CD4-positive, alpha-beta T cell (primary cell): ENCODE results near the gene ZNF770. TPM values are rescaled to one million over a fixed set of nuclear protein-coding genes. Genes with fewer than 3 reads are reported as not detected.

Experiments
- ATAC-seq: fragments of 200-7000 bp; cut with Tn5 transposase; one replicate; pipeline ENCODE4 v1.10.0; 2022; ENCODE audit warnings: mild to moderate bottlenecking; ENCODE audit not compliant: poor library complexity
- CTCF ChIA-PET: fragments of 350-600 bp; sonication (Branson Sonifier 250); formaldehyde crosslinking; loops from one replicate; lab custom pipeline; 2021; ENCODE audit warnings: antibody characterized with exemption, inconsistent platforms; lab: Charles Lee
- POLR2A ChIA-PET: fragments of 350-600 bp; sonication (Branson Sonifier 250); formaldehyde crosslinking; loops from one replicate; lab custom pipeline; 2021; ENCODE audit warnings: antibody characterized with exemption, inconsistent platforms; lab: Charles Lee
- DNase-seq, 14 experiments: peaks; one replicate each; pipeline ENCODE4 v3.0.0-alpha.2; 2013 to 2020; ENCODE audit warnings: mixed read lengths in 2 of 14
- H3K27ac ChIP-seq, 2 donors: one replicate each; pipeline versions ENCODE4 v1.5.1 to v1.7.0; 2013; ENCODE audit warnings: low read length in 2 of 2, low read depth in 1 of 2, mild to moderate bottlenecking in 1 of 2
- H3K27me3 ChIP-seq, 2 experiments: 1 replicate in 1 of 2; 2 replicates in 1 of 2; pipeline versions ENCODE4 v1.6.1 to v1.7.0; 2013; ENCODE audit warnings: low read length in 2 of 2, control low read depth in 1 of 2, mild to moderate bottlenecking in 1 of 2, moderate library complexity in 1 of 2; ENCODE audit not compliant: insufficient read depth in 2 of 2, control insufficient read depth in 1 of 2
- H3K36me3 ChIP-seq: one replicate; pipeline ENCODE4 v1.6.1; 2013; ENCODE audit warnings: low read length, control low read depth; ENCODE audit not compliant: insufficient read depth
- H3K4me1 ChIP-seq: one replicate; pipeline ENCODE4 v1.6.1; 2013; ENCODE audit warnings: low read length, control low read depth; ENCODE audit not compliant: insufficient read depth
- H3K4me3 ChIP-seq: one replicate; pipeline ENCODE4 v1.5.1; 2013; ENCODE audit warnings: mild to moderate bottlenecking, low read length, moderate library complexity
- H3K9me3 ChIP-seq, 2 experiments: 1 replicate in 1 of 2; 2 replicates in 1 of 2; pipeline versions ENCODE4 v1.6.1 to v1.7.0; 2013; ENCODE audit warnings: low read length in 2 of 2, mild to moderate bottlenecking in 2 of 2, control low read depth in 1 of 2, moderate library complexity in 1 of 2; ENCODE audit not compliant: control insufficient read depth in 1 of 2, insufficient read depth in 1 of 2
- H3K27ac Mint-ChIP-seq: one replicate; pipeline ENCODE4 v1.8.0; 2020; ENCODE audit warnings: mixed read lengths
- H3K27me3 Mint-ChIP-seq: one replicate; pipeline ENCODE4 v1.8.0; 2021; ENCODE audit warnings: mixed read lengths
- H3K36me3 Mint-ChIP-seq: one replicate; pipeline ENCODE4 v1.8.0; 2021; ENCODE audit warnings: low read depth, mixed read lengths
- H3K4me1 Mint-ChIP-seq: one replicate; pipeline ENCODE4 v1.8.0; 2021; ENCODE audit warnings: low read depth, mixed read lengths
- H3K4me3 Mint-ChIP-seq: one replicate; pipeline ENCODE4 v1.8.0; 2020; ENCODE audit warnings: mild to moderate bottlenecking, mixed read lengths
- H3K9me3 Mint-ChIP-seq: one replicate; pipeline ENCODE4 v1.8.0; 2020; ENCODE audit warnings: mixed read lengths
- CTCF ChIP-seq: fragments of 200-600 bp; IDR thresholded peaks from one replicate; pipeline ENCODE4 v1.8.0; 2022; ENCODE audit warnings: antibody characterized with exemption, mild to moderate bottlenecking
- intact Hi-C, 2 experiments: fragments of 100-400 bp; cut with DNase I in 1 of 2; cut with micrococcal nuclease in 1 of 2; formaldehyde crosslinking; loops; one replicate each; pipeline versions ENCODE4 v1.15.1 to v1.9.0; 2023 to 2025; cut with DNase I, micrococcal nuclease
- total RNA-seq, 174 experiments: library from RNA in 2 of 174; stranded (reverse) in 2 of 174; gene quantifications; one replicate each; pipeline ENCODE4 v1.2.3 and lab custom pipeline; 2021 to 2026

The ZNF770 gene
- total RNA-seq, 2 experiments from 2014 or later, result 35.4 to 37.9 TPM

- no peaks in the 10 kb centered on the region for H3K27me3 ChIP-seq
- CTCF ChIA-PET, result no interaction called here
- no peaks in the 10 kb centered on the region for H3K4me1 Mint-ChIP-seq
- H3K9me3 ChIP-seq, result no peaks in the 10 kb centered on the region
- peaks cover 82% of the 10 kb centered on the region for H3K36me3 Mint-ChIP-seq
- H3K4me3 ChIP-seq, result no peak overlapping the region
- H3K4me3 Mint-ChIP-seq, result no peak overlapping the region
- no peaks in the 10 kb centered on the region for H3K27me3 Mint-ChIP-seq
- intact Hi-C loops, result no loop called here
- DNase-seq (no peak), ATAC-seq (no peak)
- peaks cover 60% of the 10 kb centered on the region for H3K36me3 ChIP-seq
- TF ChIP-seq CTCF, result no peak
- no peak overlapping the region for H3K27ac Mint-ChIP-seq
- no peaks in the 10 kb centered on the region for H3K4me1 ChIP-seq
- H3K9me3 Mint-ChIP-seq, result no peaks in the 10 kb centered on the region
- POLR2A ChIA-PET, result no interaction called here
- H3K27ac ChIP-seq, result no peak overlapping the region
Measured at GRCh38 chr15:34942363-34942762, 45.7 kb downstream of the ZNF770 start.

GRCh38 chr15:34941831-34942230 is 46.3 kb downstream of the ZNF770 start:
- Histone ChIP-seq H3K9me3 (no peaks in the 10 kb centered on the region), H3K4me1 (no peaks in the 10 kb centered on the region), H3K27me3 (no peaks in the 10 kb centered on the region), H3K27ac (no peak overlapping the region), H3K4me3 (no peak overlapping the region), H3K36me3 (peaks cover 64% of the 10 kb centered on the region)
- intact Hi-C loops, result no loop called here
- DNase-seq (no peak), ATAC-seq (no peak)
- TF ChIP-seq CTCF, result no peak
- no peak overlapping the region for H3K27ac Mint-ChIP-seq
- H3K27me3 Mint-ChIP-seq, result no peaks in the 10 kb centered on the region
- H3K4me3 Mint-ChIP-seq, result no peak overlapping the region
- ChIA-PET CTCF (interaction anchor here (0.8 kb wide), 1 partner anchor 28 kb away, joined by 3 read pairs; the partner anchor contains the start of gene AQR), POLR2A (no interaction called here)
- no peaks in the 10 kb centered on the region for H3K9me3 Mint-ChIP-seq
- H3K4me1 Mint-ChIP-seq, result no peaks in the 10 kb centered on the region
- peaks cover 84% of the 10 kb centered on the region for H3K36me3 Mint-ChIP-seq

GRCh38 chr15:34941185-34941698 is 46.8 kb downstream of the ZNF770 start:
- peaks cover 86% of the 10 kb centered on the region for H3K36me3 Mint-ChIP-seq
- no peaks in the 10 kb centered on the region for H3K9me3 Mint-ChIP-seq

More at GRCh38 chr15:34941185-34941698, 46.8 kb downstream of the ZNF770 start:
- ChIA-PET CTCF (interaction anchor here (0.8 kb wide), 1 partner anchor 28 kb away, joined by 3 read pairs; the partner anchor contains the start of gene AQR), POLR2A (no interaction called here)
- Histone ChIP-seq H3K27me3 (no peaks in the 10 kb centered on the region), H3K27ac (no peak overlapping the region), H3K9me3 (no peaks in the 10 kb centered on the region), H3K36me3 (peaks cover 69% of the 10 kb centered on the region), H3K4me1 (no peaks in the 10 kb centered on the region), H3K4me3 (no peak overlapping the region)
- H3K4me3 Mint-ChIP-seq, result no peak overlapping the region
- intact Hi-C loops, result no loop called here
- DNase-seq (no peak), ATAC-seq (no peak)
- no peaks in the 10 kb centered on the region for H3K4me1 Mint-ChIP-seq
- no peak for TF ChIP-seq CTCF
- no peak overlapping the region for H3K27ac Mint-ChIP-seq
- H3K27me3 Mint-ChIP-seq, result no peaks in the 10 kb centered on the region
